Measurements from ENCODE around the gene PI4KA. TPM values are rescaled to one million over a fixed set of nuclear protein-coding genes. Genes with fewer than 3 reads are reported as not detected.

Gene PI4KA
- total and polyA plus RNA-seq, 2 of the 13 experiments (the other 11 are each of a cell fraction or from before 2014, with no cell fraction given) = 27.4 to 56.4 TPM

DNA sequence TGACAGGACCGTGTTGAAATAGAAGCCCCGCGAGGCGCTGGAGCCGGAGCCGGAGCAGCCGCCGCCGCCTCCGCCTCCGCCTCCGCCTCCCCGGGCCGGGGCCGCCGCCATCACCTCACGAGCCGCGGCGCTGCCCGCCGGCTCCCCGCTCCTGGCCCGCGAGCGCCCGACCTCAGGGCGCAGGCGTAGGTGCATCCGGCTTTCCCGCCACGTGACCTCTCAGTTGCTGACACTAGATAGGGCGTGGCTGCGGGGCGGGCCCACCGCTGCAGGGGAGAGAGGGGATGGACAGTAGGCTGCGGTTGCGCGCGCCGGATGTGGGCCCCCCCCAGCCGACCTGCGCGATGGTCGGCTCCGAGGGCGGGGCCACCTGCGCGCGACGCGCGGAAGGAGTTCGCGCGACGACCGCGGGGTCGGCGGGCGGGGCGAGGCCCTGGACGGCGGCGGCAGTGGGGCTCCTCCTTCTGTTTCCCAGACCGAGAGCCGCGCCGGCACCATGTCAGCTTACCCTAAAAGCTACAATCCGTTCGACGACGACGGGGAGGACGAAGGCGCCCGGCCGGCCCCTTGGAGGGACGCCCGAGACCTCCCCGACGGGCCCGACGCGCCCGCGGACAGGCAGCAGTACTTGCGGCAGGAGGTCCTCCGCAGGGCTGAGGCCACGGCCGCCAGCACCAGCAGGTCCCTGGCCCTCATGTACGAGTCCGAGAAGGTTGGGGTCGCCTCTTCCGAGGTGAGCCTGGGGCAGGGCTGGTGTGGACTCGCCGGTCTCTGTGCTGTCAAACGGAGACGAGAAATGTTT is at the start of gene PI4KA, which contains the start of gene SNAP29 (continued):
- TF ChIP-seq, protein P1, sequence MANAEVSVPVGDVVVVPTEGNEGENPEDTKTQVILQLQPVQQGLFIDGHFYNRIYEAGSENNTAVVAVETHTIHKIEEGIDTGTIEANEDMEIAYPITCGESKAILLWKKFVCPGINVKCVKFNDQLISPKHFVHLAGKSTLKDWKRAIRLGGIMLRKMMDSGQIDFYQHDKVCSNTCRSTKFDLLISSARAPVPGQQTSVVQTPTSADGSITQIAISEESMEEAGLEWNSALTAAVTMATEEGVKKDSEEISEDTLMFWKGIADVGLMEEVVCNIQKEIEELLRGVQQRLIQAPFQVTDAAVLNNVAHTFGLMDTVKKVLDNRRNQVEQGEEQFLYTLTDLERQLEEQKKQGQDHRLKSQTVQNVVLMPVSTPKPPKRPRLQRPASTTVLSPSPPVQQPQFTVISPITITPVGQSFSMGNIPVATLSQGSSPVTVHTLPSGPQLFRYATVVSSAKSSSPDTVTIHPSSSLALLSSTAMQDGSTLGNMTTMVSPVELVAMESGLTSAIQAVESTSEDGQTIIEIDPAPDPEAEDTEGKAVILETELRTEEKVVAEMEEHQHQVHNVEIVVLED (CRISPR knock-in tag; IDR thresholded peaks at IDR 0.05; ENCODE audit: borderline replicate concordance) = peak; percentile 77; the same call in 1 of the 2 replicates
- no peak for TF ChIP-seq ZNF570 (CRISPR knock-in tag; IDR thresholded peaks at IDR 0.05; ENCODE audit: borderline replicate concordance)
- TF ChIP-seq, protein P2, sequence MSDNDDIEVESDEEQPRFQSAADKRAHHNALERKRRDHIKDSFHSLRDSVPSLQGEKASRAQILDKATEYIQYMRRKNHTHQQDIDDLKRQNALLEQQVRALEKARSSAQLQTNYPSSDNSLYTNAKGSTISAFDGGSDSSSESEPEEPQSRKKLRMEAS (IDR thresholded peaks at IDR 0.05) = peak; percentile 94
- no peak for TF ChIP-seq TEAD2 (CRISPR knock-in tag; IDR thresholded peaks at IDR 0.05)
- TF ChIP-seq, protein P3, sequence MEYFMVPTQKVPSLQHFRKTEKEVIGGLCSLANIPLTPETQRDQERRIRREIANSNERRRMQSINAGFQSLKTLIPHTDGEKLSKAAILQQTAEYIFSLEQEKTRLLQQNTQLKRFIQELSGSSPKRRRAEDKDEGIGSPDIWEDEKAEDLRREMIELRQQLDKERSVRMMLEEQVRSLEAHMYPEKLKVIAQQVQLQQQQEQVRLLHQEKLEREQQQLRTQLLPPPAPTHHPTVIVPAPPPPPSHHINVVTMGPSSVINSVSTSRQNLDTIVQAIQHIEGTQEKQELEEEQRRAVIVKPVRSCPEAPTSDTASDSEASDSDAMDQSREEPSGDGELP (IDR thresholded peaks at IDR 0.05; ENCODE audit: borderline replicate concordance, low read depth) = peak; percentile 32; the same call in 1 of the 2 replicates
- TF ChIP-seq, protein P4, sequence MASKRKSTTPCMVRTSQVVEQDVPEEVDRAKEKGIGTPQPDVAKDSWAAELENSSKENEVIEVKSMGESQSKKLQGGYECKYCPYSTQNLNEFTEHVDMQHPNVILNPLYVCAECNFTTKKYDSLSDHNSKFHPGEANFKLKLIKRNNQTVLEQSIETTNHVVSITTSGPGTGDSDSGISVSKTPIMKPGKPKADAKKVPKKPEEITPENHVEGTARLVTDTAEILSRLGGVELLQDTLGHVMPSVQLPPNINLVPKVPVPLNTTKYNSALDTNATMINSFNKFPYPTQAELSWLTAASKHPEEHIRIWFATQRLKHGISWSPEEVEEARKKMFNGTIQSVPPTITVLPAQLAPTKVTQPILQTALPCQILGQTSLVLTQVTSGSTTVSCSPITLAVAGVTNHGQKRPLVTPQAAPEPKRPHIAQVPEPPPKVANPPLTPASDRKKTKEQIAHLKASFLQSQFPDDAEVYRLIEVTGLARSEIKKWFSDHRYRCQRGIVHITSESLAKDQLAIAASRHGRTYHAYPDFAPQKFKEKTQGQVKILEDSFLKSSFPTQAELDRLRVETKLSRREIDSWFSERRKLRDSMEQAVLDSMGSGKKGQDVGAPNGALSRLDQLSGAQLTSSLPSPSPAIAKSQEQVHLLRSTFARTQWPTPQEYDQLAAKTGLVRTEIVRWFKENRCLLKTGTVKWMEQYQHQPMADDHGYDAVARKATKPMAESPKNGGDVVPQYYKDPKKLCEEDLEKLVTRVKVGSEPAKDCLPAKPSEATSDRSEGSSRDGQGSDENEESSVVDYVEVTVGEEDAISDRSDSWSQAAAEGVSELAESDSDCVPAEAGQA (IDR thresholded peaks at IDR 0.05; ENCODE audit: low read depth) = 0 out of 2 replicates have a peak, but pooled peaks have one; percentile 20
- TF ChIP-seq, protein P4 (CRISPR knock-in tag; IDR thresholded peaks at IDR 0.05; ENCODE audit: borderline replicate concordance) = no peak
- TF ChIP-seq EP300 (IDR thresholded peaks at IDR 0.05; ENCODE audit: low read depth in 2 of 2, low read length in 2 of 2) = peak in 1 of 2 experiments; percentile 50; a peak in 1 of 4 replicates
- no peak for TF ChIP-seq EP300 (CRISPR knock-in tag; IDR thresholded peaks at IDR 0.05; ENCODE audit: borderline replicate concordance)
- no peak; the same call in 1 of the 2 replicates for TF ChIP-seq FOXC1 (CRISPR knock-in tag; IDR thresholded peaks at IDR 0.05; ENCODE audit: borderline replicate concordance)
- peak; percentile 70; the same call in 1 of the 2 replicates for TF ChIP-seq TARDBP (CRISPR knock-in tag; IDR thresholded peaks at IDR 0.05)
- peak in 1 of 2 experiments; percentile 84; a peak in 2 of 4 replicates for TF ChIP-seq POLR2A (IDR thresholded peaks at IDR 0.05; ENCODE audit: insufficient read depth in 1 of 2, low read depth in 2 of 2, low read length in 2 of 2)
- TF ChIP-seq KMT2A (CRISPR knock-in tag; IDR thresholded peaks at IDR 0.05) = peak; percentile 34
- TF ChIP-seq ZNF510 (CRISPR knock-in tag; IDR thresholded peaks at IDR 0.05; ENCODE audit: low read depth) = 0 out of 2 replicates have a peak, but pooled peaks have one; percentile 36
- TF ChIP-seq JARID2 (CRISPR knock-in tag; IDR thresholded peaks at IDR 0.05; ENCODE audit: insufficient replicate concordance) = peak; percentile 49
- peak; percentile 32; the same call in 1 of the 2 replicates for TF ChIP-seq ZSCAN12 (CRISPR knock-in tag; IDR thresholded peaks at IDR 0.05)
- peak; percentile 82; the same call in 1 of the 2 replicates for TF ChIP-seq GTF3A (CRISPR knock-in tag; conservative IDR thresholded peaks at IDR 0.05)

All from HepG2 (cell line).